Measurements from ENCODE around the gene CAMK2A.

DNA sequence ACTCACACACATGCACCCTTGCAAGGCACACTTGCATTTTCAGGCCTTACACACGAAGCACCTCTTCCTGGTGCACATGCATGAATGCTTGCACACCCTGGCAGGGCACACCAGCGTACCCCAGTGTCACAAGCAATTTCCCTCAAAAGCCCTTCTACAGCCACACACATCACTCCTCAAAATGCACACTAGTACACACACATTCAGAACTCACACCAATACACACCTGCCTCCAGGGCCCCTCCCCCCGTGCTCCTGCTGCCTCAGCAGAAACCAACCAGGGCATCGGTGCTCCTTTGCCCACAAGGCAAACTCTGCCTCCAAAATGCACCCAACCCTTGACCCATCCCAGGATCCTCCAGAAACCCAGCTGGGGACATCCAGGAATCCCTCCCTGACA, 1.2 kb downstream of the CAMK2A start:
- TF ChIP-seq, protein P1, sequence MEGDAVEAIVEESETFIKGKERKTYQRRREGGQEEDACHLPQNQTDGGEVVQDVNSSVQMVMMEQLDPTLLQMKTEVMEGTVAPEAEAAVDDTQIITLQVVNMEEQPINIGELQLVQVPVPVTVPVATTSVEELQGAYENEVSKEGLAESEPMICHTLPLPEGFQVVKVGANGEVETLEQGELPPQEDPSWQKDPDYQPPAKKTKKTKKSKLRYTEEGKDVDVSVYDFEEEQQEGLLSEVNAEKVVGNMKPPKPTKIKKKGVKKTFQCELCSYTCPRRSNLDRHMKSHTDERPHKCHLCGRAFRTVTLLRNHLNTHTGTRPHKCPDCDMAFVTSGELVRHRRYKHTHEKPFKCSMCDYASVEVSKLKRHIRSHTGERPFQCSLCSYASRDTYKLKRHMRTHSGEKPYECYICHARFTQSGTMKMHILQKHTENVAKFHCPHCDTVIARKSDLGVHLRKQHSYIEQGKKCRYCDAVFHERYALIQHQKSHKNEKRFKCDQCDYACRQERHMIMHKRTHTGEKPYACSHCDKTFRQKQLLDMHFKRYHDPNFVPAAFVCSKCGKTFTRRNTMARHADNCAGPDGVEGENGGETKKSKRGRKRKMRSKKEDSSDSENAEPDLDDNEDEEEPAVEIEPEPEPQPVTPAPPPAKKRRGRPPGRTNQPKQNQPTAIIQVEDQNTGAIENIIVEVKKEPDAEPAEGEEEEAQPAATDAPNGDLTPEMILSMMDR (IDR thresholded peaks at IDR 0.05) = no peak
- TF ChIP-seq POLR2A (IDR thresholded peaks at IDR 0.05) (no peak), EP300 (IDR thresholded peaks at IDR 0.05) (no peak)

All from gastroesophageal sphincter (tissue), 3 donors.